Retinal pigment epithelial cell (primary cell): Measurements from ENCODE around the gene ABCA3.

Experiments
- DNase-seq: peaks from one replicate; pipeline ENCODE4 v3.0.0-alpha.2; 2010; ENCODE audit warnings: low read depth
- H3K4me3 ChIP-seq: 2 replicates; pipeline ENCODE4 v1.5.1; 2011; ENCODE audit warnings: mild to moderate bottlenecking, low read length, control low read depth, moderate library complexity
- CTCF ChIP-seq: conservative IDR thresholded peaks from 2 replicates; pipeline ENCODE4 v1.5.1; 2011; ENCODE audit warnings: low read depth, low read length, control low read depth, inconsistent platforms

ABCA3 gene

GRCh38 chr16:2383501-2383900 is 43.0 kb upstream of the ABCA3 start:
- TF ChIP-seq CTCF = no peak
- no peak for DNase-seq
- H3K4me3 ChIP-seq = no peak overlapping the region

- DNase-seq = no peak
- no peak for TF ChIP-seq CTCF
- H3K4me3 ChIP-seq = no peak overlapping the region
These were observed 34.1 kb upstream of the ABCA3 start for GRCh38 chr16:2374644-2375043.

- H3K4me3 ChIP-seq = no peak overlapping the region
- TF ChIP-seq CTCF = no peak
- no peak for DNase-seq
These were observed 32.6 kb upstream of the ABCA3 start for GRCh38 chr16:2373176-2373575.

- H3K4me3 ChIP-seq = no peak overlapping the region
- TF ChIP-seq CTCF = no peak
- no peak for DNase-seq
These were observed 32.2 kb upstream of the ABCA3 start for GRCh38 chr16:2372684-2373083.

GRCh38 chr16:2371421-2371820 is 30.9 kb upstream of the ABCA3 start:
- no peak overlapping the region for H3K4me3 ChIP-seq
- no peak for TF ChIP-seq CTCF
- DNase-seq = no peak

- TF ChIP-seq CTCF = no peak
- DNase-seq = no peak
- H3K4me3 ChIP-seq = no peak overlapping the region
These were observed 30.2 kb upstream of the ABCA3 start for GRCh38 chr16:2370721-2371120.

- TF ChIP-seq CTCF = no peak
- DNase-seq = no peak
- no peak overlapping the region for H3K4me3 ChIP-seq
These were observed 26.3 kb upstream of the ABCA3 start for GRCh38 chr16:2366660-2367309.
